ENCODE data around the gene DNAAF1. TPM values are rescaled to one million over a fixed set of nuclear protein-coding genes. Genes with fewer than 3 reads are reported as not detected.
A peak's percentile ranks its signal among the peaks of the same experiment; 100 is the strongest.

Gene DNAAF1
- total and polyA plus RNA-seq, 8 donors, result 0.28 to 8.7 (median 0.50) TPM

DNA sequence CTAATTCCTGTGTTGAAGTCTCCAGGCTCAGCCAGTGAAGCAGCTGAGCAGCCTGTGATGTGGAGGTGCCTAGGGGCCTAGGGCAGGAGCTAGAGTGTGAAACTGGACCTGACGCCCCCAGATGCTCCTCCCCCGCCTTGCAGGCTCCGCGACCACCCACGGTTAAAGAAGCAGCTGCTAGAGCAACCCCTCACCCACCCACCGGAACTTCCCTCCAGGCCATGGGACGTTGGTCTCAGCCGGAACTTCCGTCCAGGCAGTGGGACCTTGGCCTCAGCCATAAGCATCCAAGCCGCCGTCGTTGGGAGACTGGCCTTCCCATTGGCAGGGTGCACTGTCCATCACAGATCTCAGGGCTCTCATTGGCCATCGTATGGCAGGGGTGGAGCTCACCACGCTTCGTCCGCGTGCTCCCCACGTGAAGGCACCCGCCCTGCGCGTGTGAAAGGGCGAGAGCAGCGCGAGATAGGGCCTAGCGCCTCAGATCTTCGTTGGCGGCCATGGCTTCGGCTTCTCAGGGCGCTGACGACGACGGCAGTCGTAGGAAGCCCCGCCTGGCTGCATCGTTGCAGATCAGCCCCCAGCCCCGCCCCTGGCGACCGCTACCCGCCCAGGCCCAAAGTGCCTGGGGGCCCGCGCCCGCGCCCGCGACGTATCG is 45.8 kb downstream of the DNAAF1 start, which contains the start of gene ADAD2:
Gene ADAD2, plus strand, starts transcription at position 427 of the 658 bp plus-strand sequence. Its CDS starts 74 bp downstream, at position 501.
- TF ChIP-seq, protein P1, sequence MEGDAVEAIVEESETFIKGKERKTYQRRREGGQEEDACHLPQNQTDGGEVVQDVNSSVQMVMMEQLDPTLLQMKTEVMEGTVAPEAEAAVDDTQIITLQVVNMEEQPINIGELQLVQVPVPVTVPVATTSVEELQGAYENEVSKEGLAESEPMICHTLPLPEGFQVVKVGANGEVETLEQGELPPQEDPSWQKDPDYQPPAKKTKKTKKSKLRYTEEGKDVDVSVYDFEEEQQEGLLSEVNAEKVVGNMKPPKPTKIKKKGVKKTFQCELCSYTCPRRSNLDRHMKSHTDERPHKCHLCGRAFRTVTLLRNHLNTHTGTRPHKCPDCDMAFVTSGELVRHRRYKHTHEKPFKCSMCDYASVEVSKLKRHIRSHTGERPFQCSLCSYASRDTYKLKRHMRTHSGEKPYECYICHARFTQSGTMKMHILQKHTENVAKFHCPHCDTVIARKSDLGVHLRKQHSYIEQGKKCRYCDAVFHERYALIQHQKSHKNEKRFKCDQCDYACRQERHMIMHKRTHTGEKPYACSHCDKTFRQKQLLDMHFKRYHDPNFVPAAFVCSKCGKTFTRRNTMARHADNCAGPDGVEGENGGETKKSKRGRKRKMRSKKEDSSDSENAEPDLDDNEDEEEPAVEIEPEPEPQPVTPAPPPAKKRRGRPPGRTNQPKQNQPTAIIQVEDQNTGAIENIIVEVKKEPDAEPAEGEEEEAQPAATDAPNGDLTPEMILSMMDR (IDR thresholded peaks at IDR 0.05), result no peak
- intact Hi-C loops (cut with DNase I), result no loop called here
- no peak within 1 kb of the TSS for H3K27ac ChIP-seq
- no peaks in the 10 kb centered on the region for H3K27me3 ChIP-seq
- ATAC-seq, result no peak
- no peak within 1 kb of the TSS for H3K4me3 ChIP-seq
- H3K9me3 ChIP-seq, result no peaks in the 10 kb centered on the region
- no peak for FAIRE-seq
- H3K4me1 ChIP-seq, result peaks cover 2 to 4% (median 4%) of the 10 kb centered on the region in 3 donors
- WGBS, 2 donors, result 85 to 87% methylated on average over 47 of the region's 47 CpGs
- DNase-seq, result peak in 1 of 6 donors; percentile 52
- no peaks in the 10 kb centered on the region for H3K36me3 ChIP-seq

DNA sequence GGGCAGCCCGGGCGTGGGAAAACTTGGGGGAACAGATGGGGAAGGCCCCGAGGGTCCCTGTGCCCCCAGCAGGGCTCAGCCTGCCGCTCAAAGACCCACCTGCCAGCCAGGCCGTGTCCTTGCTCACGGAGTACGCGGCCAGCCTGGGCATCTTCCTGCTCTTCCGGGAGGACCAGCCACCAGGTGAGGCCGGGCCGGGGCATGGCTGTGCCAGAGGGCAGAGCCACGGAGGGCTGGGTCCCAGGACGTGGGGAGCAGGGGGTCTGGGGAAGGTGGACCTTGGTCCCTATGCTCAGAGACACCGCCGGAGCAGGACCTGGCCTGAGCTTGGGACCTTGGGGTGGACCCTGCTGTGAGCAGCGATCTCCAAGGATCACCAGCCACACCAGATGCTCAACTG is 46.4 kb downstream of the DNAAF1 start:
- ATAC-seq, result no peak
- Histone ChIP-seq H3K36me3 (no peaks in the 10 kb centered on the region), H3K27ac (no peak overlapping the region), H3K9me3 (no peaks in the 10 kb centered on the region), H3K4me3 (no peak overlapping the region), H3K4me1 (no peaks in the 10 kb centered on the region), H3K27me3 (no peaks in the 10 kb centered on the region)
- WGBS, 2 donors, result 84 to 87% methylated on average over 16 of the region's 16 CpGs
- FAIRE-seq, result no peak
- DNase-seq, result peak in 1 of 6 donors; percentile 54
- TF ChIP-seq, protein P1 (IDR thresholded peaks at IDR 0.05), result no peak
- intact Hi-C loops (cut with DNase I), result no loop called here

DNA sequence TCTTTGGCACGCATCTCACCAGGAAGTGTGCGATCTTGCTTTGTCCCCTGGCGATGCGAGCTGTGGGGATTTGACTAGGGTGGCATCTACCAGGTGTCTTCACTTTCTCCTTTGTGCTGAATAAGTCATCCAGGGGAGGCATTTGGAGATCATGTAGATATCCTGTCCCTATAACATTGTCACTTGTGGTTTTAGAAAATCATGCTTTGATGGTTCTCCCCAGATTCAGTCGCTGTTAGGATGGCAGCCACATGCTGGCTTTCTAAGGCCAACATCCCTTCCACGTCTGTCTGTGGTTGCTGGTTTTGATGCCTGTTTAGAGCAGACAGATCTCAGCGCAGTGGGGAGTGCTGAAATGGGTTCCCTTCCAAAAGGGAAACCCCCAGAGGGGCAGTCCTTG is 48.4 kb downstream of the DNAAF1 start:
- H3K36me3 ChIP-seq, result no peaks in the 10 kb centered on the region
- no peaks in the 10 kb centered on the region for H3K9me3 ChIP-seq
- no peak for FAIRE-seq
- no peak overlapping the region for H3K27ac ChIP-seq
- no peak for DNase-seq
- no peak for ATAC-seq
- intact Hi-C loops (cut with DNase I), result no loop called here
- no peaks in the 10 kb centered on the region for H3K4me1 ChIP-seq
- H3K27me3 ChIP-seq, result no peaks in the 10 kb centered on the region
- TF ChIP-seq, protein P1 (IDR thresholded peaks at IDR 0.05), result no peak
- WGBS, 2 donors, result 77% methylated on average over 7 of the region's 7 CpGs
- H3K4me3 ChIP-seq, result no peak overlapping the region

DNA sequence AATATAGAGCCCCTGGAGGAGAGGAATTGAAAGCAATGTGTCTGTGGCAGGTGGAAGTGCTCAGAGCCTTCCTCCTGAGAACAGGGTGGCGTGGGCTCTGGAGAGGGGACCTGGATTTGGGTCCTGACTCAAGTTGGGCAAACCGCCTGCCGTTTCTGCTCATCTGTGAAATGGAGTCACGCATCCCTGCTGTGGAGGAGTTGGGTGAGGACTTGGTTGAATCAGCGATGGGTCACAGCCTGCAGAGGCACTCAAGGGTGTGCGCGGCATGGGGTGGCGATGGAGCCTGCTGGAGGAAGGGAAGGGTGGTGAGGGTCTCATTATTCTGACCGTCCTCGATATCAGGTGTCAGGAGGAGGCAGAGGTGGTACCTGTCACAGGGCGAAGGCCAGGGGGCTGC is 48.9 kb downstream of the DNAAF1 start:
- intact Hi-C loops (cut with DNase I), result no loop called here
- ATAC-seq, result no peak
- DNase-seq, result no peak

More for the DNA sequence above, 48.9 kb downstream of the DNAAF1 start:
- no peaks in the 10 kb centered on the region for H3K36me3 ChIP-seq
- no peaks in the 10 kb centered on the region for H3K27me3 ChIP-seq
- 81 to 83% methylated on average over 11 of the region's 11 CpGs for WGBS, 2 donors
- H3K27ac ChIP-seq, result no peak overlapping the region
- no peaks in the 10 kb centered on the region for H3K9me3 ChIP-seq
- no peaks in the 10 kb centered on the region for H3K4me1 ChIP-seq
- TF ChIP-seq, protein P1 (IDR thresholded peaks at IDR 0.05), result no peak
- H3K4me3 ChIP-seq, result no peak overlapping the region
- no peak for FAIRE-seq

Data from pancreas (tissue), 10 donors.